OCI-LY1 (cell line): ENCODE data around the gene SMCP.

ENCODE experiments used
- H2AFZ ChIP-seq: fragments of 200-600 bp; sonication (generic), shearing (Covaris generic); 2 replicates; pipeline ENCODE4 v1.6.0; 2014; ENCODE audit warnings: antibody characterized with exemption, mild to moderate bottlenecking, low read length
- H3F3A ChIP-seq: fragments of 200-600 bp; sonication (generic), shearing (Covaris generic); 2 replicates; pipeline ENCODE4 v1.6.0; 2014; ENCODE audit warnings: mild to moderate bottlenecking, antibody characterized with exemption, low read length, moderate library complexity; ENCODE audit not compliant: insufficient read depth
- H3K27ac ChIP-seq: fragments of 200-600 bp; sonication (generic); 2 replicates; pipeline ENCODE4 v1.5.1; 2014; ENCODE audit warnings: low read length, mixed run types, mild to moderate bottlenecking, low read depth; ENCODE audit not compliant: poor library complexity, severe bottlenecking
- H3K27me3 ChIP-seq: fragments of 200-600 bp; sonication (generic); 2 replicates; pipeline ENCODE4 v1.6.0; 2014; ENCODE audit warnings: antibody characterized with exemption, mild to moderate bottlenecking, low read length, moderate library complexity; ENCODE audit not compliant: insufficient read depth
- H3K36me3 ChIP-seq: fragments of 200-600 bp; sonication (generic); 2 replicates; pipeline ENCODE4 v1.6.1; 2014; ENCODE audit warnings: mild to moderate bottlenecking, antibody characterized with exemption, low read length, moderate library complexity, mixed read lengths; ENCODE audit not compliant: insufficient read depth
- H3K4me1 ChIP-seq: fragments of 200-600 bp; sonication (generic); 2 replicates; pipeline ENCODE4 v1.5.1; 2014; ENCODE audit warnings: mild to moderate bottlenecking, low read length, moderate library complexity; ENCODE audit not compliant: insufficient read depth, severe bottlenecking
- H3K4me2 ChIP-seq: fragments of 200-600 bp; sonication (generic), shearing (Covaris generic); 2 replicates; pipeline ENCODE4 v1.6.1; 2014; ENCODE audit warnings: low read length
- H3K4me3 ChIP-seq: fragments of 200-600 bp; sonication (generic); 2 replicates; pipeline ENCODE4 v1.5.1; 2014; ENCODE audit warnings: low read length, low read depth, mild to moderate bottlenecking, mixed read lengths; ENCODE audit not compliant: poor library complexity, severe bottlenecking
- H3K79me2 ChIP-seq: fragments of 200-600 bp; shearing (Covaris generic); 2 replicates; pipeline ENCODE4 v1.6.1; 2016; ENCODE audit warnings: mixed run types, low read length, mixed read lengths; ENCODE audit not compliant: insufficient read depth
- H3K9ac ChIP-seq: fragments of 200-600 bp; sonication (generic), shearing (Covaris generic); 2 replicates; pipeline ENCODE4 v1.6.1; 2014; ENCODE audit warnings: mild to moderate bottlenecking, low read length, mixed read lengths
- H3K9me2 ChIP-seq: fragments of 200-600 bp; sonication (generic), shearing (Covaris generic); 2 replicates; pipeline ENCODE4 v1.6.1; 2014; ENCODE audit warnings: low read depth, mild to moderate bottlenecking, low read length, mixed read lengths
- H3K9me3 ChIP-seq: fragments of 200-600 bp; shearing (Covaris generic); 2 replicates; pipeline ENCODE4 v1.6.1; 2014; ENCODE audit warnings: low read length, mixed read lengths
- H4K20me1 ChIP-seq: fragments of 200-600 bp; sonication (generic), shearing (Covaris generic); 2 replicates; pipeline ENCODE4 v1.6.0; 2016; ENCODE audit warnings: mild to moderate bottlenecking, low read length; ENCODE audit not compliant: insufficient read depth
- EZH2 ChIP-seq: fragments of 200-600 bp; sonication (generic), shearing (Covaris generic); IDR thresholded peaks from 2 replicates; pipeline ENCODE4 v1.8.0; 2017; ENCODE audit warnings: borderline replicate concordance, mixed run types, mild to moderate bottlenecking, antibody characterized with exemption, low read length, moderate library complexity, mixed read lengths
- TF ChIP-seq, protein P1 (sequence below): fragments of 200-600 bp; sonication (generic), shearing (Covaris generic); IDR thresholded peaks from 2 replicates; pipeline ENCODE4 v1.5.1; 2017; ENCODE audit warnings: mild to moderate bottlenecking, antibody characterized with exemption, low read length, moderate library complexity, mixed read lengths

Gene SMCP

DNA sequence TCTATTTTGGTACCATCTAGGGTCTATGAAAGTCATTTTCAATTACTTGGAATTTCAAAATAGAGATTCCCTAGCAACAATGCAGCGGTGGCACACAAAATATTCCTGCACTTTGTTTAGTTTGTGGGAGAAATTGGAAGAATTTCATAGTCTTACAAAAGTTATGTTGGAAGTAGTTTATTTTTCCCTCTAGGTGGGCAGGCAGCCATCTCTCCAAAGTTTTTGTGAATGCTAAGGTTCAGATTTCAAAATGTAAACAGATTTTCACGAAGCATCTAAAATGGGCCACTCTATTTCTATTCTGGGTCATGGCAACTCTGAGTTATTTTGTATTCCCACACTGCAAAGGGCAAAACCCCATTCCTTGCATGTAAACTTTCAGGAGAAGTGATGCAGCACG, 8.0 kb downstream of the SMCP start:
- no peaks in the 10 kb centered on the region for H4K20me1 ChIP-seq
- no peaks in the 10 kb centered on the region for H3K36me3 ChIP-seq
- H3K27me3 ChIP-seq, result no peaks in the 10 kb centered on the region
- no peak for TF ChIP-seq EZH2
- TF ChIP-seq, protein P1, sequence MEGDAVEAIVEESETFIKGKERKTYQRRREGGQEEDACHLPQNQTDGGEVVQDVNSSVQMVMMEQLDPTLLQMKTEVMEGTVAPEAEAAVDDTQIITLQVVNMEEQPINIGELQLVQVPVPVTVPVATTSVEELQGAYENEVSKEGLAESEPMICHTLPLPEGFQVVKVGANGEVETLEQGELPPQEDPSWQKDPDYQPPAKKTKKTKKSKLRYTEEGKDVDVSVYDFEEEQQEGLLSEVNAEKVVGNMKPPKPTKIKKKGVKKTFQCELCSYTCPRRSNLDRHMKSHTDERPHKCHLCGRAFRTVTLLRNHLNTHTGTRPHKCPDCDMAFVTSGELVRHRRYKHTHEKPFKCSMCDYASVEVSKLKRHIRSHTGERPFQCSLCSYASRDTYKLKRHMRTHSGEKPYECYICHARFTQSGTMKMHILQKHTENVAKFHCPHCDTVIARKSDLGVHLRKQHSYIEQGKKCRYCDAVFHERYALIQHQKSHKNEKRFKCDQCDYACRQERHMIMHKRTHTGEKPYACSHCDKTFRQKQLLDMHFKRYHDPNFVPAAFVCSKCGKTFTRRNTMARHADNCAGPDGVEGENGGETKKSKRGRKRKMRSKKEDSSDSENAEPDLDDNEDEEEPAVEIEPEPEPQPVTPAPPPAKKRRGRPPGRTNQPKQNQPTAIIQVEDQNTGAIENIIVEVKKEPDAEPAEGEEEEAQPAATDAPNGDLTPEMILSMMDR, result no peak
- H2AFZ ChIP-seq, result no peak overlapping the region
- no peaks in the 10 kb centered on the region for H3F3A ChIP-seq
- H3K4me2 ChIP-seq, result no peak overlapping the region
- H3K79me2 ChIP-seq, result no peaks in the 10 kb centered on the region
- H3K9me2 ChIP-seq, result no peaks in the 10 kb centered on the region
- no peak overlapping the region for H3K9ac ChIP-seq
- no peaks in the 10 kb centered on the region for H3K9me3 ChIP-seq
- H3K27ac ChIP-seq, result no peak overlapping the region
- H3K4me1 ChIP-seq, result no peaks in the 10 kb centered on the region
- H3K4me3 ChIP-seq, result no peak overlapping the region

- no peak overlapping the region for H3K4me3 ChIP-seq
- H3K9me3 ChIP-seq, result no peaks in the 10 kb centered on the region
- H3K27ac ChIP-seq, result no peak overlapping the region
- H3K79me2 ChIP-seq, result no peaks in the 10 kb centered on the region
- no peaks in the 10 kb centered on the region for H3K9me2 ChIP-seq
- H3K27me3 ChIP-seq, result no peaks in the 10 kb centered on the region
- H3K9ac ChIP-seq, result no peak overlapping the region
- H4K20me1 ChIP-seq, result no peaks in the 10 kb centered on the region
- no peak for TF ChIP-seq EZH2
- TF ChIP-seq, protein P1, result no peak
- H3K36me3 ChIP-seq, result no peaks in the 10 kb centered on the region
- no peak overlapping the region for H3K4me2 ChIP-seq
- H2AFZ ChIP-seq, result no peak overlapping the region
- H3F3A ChIP-seq, result no peaks in the 10 kb centered on the region
- no peaks in the 10 kb centered on the region for H3K4me1 ChIP-seq
Observed at GRCh38 chr1:152886758-152887409, 8.8 kb downstream of the SMCP start.

GRCh38 chr1:152888126-152888525, 10.0 kb downstream of the SMCP start:
- no peaks in the 10 kb centered on the region for H3K9me3 ChIP-seq
- no peaks in the 10 kb centered on the region for H3F3A ChIP-seq
- no peak overlapping the region for H3K27ac ChIP-seq
- no peaks in the 10 kb centered on the region for H3K9me2 ChIP-seq
- H3K4me2 ChIP-seq, result no peak overlapping the region
- no peaks in the 10 kb centered on the region for H3K36me3 ChIP-seq
- H4K20me1 ChIP-seq, result no peaks in the 10 kb centered on the region
- H3K27me3 ChIP-seq, result no peaks in the 10 kb centered on the region
- TF ChIP-seq EZH2, result no peak
- TF ChIP-seq, protein P1, result no peak
- no peak overlapping the region for H3K9ac ChIP-seq
- H3K4me1 ChIP-seq, result no peaks in the 10 kb centered on the region
- H2AFZ ChIP-seq, result no peak overlapping the region
- no peak overlapping the region for H3K4me3 ChIP-seq
- H3K79me2 ChIP-seq, result no peaks in the 10 kb centered on the region
